ENCODE measurements around the gene FMNL1.
A peak's percentile ranks its signal among the peaks of the same experiment; 100 is the strongest.

FMNL1 gene

DNA sequence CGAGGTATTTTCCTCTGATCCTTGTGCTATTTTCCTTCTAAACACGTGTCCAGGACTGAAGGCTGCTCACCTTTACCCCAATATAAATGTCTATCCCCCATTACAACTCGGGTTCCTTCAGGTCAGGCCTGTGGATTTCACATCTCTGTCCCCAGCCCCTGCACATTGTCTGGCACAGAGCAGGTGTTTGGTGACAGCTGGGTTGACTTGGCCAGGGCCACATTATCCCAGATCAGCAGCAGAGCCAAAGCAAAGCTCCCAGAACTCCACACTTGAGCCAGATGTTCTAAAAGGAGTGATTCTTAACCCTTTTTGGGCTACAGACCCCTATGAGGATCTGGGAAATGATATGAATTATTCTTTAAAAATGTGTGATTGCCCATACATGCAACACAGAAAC, 58.2 kb downstream of the FMNL1 start:
- TF ChIP-seq CTCF (conservative IDR thresholded peaks at IDR 0.05; ENCODE audit: low read depth, low read length) = no peak

DNA sequence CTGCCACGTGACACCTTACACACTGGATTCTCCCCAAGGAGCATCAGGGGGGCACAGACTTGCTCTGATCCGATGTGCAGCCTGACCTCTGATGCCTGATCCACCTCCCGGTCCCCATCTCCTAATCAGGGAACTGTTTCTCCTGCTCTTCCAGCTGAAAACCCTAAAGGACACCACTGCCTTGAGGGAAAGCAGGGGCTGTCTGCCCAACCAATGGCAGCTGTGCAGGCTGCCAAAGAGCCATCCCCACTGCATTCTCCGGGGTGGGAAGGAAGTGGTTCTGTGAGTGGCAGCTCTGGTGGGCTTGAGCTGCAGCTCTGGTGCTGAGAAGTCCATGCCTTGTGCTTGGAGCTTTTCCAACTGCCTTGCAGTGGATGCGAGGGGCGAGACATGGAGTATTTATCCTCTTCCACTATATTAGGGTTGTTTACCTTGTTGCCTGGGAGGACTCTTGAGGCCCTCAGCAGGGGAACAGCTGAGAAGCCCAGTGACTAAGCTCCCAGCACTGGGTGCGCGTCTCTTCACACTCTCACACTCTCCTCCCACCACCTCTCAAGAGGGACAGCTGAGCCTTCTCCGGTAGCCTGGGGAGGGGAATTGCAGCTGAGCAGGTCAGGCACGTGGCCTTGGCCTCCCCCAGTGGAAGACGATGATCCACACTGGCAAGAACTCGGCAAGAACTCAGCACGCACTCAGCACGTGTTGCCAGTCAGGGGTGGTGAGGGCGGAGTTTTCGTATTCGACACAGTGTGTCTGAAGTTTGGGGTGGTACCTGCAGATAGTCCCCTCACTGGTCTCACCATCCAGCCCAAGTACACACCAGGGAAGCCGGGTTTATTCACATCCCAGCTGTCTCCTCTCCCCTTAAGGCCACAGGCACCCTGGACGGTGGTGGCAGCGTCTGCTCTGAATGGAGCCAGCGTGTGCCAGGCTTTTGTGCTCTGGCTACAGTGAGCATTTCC, 61.3 kb downstream of the FMNL1 start:
- no peak overlapping the region for H2AFZ ChIP-seq (ENCODE audit: low read depth)
- no peak overlapping the region for H3K4me3 ChIP-seq (IDR thresholded peaks at IDR 0.05; ENCODE audit: insufficient read depth, low read depth, low read length)
- no peak for TF ChIP-seq CTCF (conservative IDR thresholded peaks at IDR 0.05; ENCODE audit: low read depth, low read length)
- no peak overlapping the region for H3K27ac ChIP-seq
- H4K20me1 ChIP-seq (ENCODE audit: insufficient read depth) = no peaks in the 10 kb centered on the region
- H3K4me2 ChIP-seq = no peak overlapping the region
- H3K4me1 ChIP-seq (ENCODE audit: low read depth, poor library complexity, severe bottlenecking) = peaks cover 1% of the 10 kb centered on the region
- no peaks in the 10 kb centered on the region for H3K27me3 ChIP-seq (ENCODE audit: insufficient read depth, low read depth)
- no peaks in the 10 kb centered on the region for H3K79me2 ChIP-seq (ENCODE audit: insufficient read depth, low read depth)
- no peak overlapping the region for H3K9ac ChIP-seq
- H3K36me3 ChIP-seq (ENCODE audit: insufficient read depth) = peaks cover 3% of the 10 kb centered on the region; the same call in 1 of the 2 replicates

More for the DNA sequence above, 58.2 kb downstream of the FMNL1 start:
- Histone ChIP-seq H2AFZ (ENCODE audit: low read depth) (no peak overlapping the region), H3K27ac (no peak overlapping the region), H3K36me3 (ENCODE audit: insufficient read depth) (peaks cover 3% of the 10 kb centered on the region; the same call in 1 of the 2 replicates), H3K27me3 (ENCODE audit: insufficient read depth, low read depth) (no peaks in the 10 kb centered on the region), H4K20me1 (ENCODE audit: insufficient read depth) (no peaks in the 10 kb centered on the region), H3K9ac (no peak overlapping the region), H3K4me1 (ENCODE audit: low read depth, poor library complexity, severe bottlenecking) (peaks cover 13% of the 10 kb centered on the region), H3K79me2 (ENCODE audit: insufficient read depth, low read depth) (no peaks in the 10 kb centered on the region), H3K4me2 (no peak overlapping the region), H3K4me3 (IDR thresholded peaks at IDR 0.05; ENCODE audit: insufficient read depth, low read depth, low read length) (no peak overlapping the region)

GRCh38 chr17:45283711-45284110, 62.0 kb downstream of the FMNL1 start:
- H3K27me3 ChIP-seq (ENCODE audit: insufficient read depth, low read depth) = no peaks in the 10 kb centered on the region
- H3K4me1 ChIP-seq (ENCODE audit: low read depth, poor library complexity, severe bottlenecking) = no peaks in the 10 kb centered on the region
- no peak overlapping the region for H3K4me2 ChIP-seq
- H3K27ac ChIP-seq = no peak overlapping the region
- no peaks in the 10 kb centered on the region for H3K79me2 ChIP-seq (ENCODE audit: insufficient read depth, low read depth)
- no peak overlapping the region for H3K9ac ChIP-seq
- H3K36me3 ChIP-seq (ENCODE audit: insufficient read depth) = peaks cover 3% of the 10 kb centered on the region; the same call in 1 of the 2 replicates
- no peaks in the 10 kb centered on the region for H4K20me1 ChIP-seq (ENCODE audit: insufficient read depth)
- H2AFZ ChIP-seq (ENCODE audit: low read depth) = no peak overlapping the region
- TF ChIP-seq CTCF (conservative IDR thresholded peaks at IDR 0.05; ENCODE audit: low read depth, low read length) = no peak
- H3K4me3 ChIP-seq (IDR thresholded peaks at IDR 0.05; ENCODE audit: insufficient read depth, low read depth, low read length) = no peak overlapping the region

DNA sequence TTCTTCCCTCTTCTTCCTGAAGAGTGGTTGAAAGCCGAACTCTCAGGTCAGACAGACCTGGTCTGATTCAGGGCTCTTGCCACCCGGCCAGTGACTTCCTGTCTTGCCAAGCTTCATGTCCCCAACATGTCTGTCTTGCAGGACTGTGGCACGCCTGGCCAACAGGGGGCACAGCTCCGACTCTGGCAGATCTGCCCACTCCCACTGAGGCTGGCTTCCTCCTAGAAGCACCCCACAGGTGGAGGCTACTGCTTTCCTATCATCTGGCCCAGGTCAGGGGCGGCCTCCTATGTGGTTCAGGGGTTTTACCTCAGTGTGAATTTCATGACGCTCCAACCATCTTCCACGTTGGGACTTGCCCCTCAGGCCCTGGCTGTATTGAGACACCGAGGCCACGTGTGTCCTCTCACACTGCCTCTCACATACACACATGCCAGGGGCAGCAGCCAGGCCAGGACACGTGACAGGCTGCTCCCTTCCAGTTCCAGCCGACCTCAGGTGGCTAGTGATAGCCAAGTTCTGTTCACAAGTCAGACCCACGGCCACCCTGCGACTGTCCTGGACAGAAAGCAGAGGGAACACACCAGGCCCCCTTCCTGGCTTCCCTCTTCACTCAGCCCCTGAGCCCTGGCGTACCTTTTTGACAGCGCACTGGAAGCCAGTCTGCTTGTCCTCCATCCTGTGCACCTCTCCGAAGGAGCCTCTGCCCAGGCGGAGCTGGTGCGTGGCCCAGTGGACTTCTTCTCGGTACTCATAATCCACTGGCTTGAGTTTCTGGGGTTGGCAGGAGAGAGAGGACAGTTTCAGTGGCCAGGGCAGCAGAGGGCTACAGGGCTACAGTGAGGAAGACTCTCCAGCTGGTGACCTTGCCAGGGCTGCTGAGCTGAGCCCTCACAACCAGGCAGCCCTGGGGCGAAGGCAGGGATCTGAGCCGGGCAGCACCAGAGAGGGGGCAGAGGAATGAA, 62.8 kb downstream of the FMNL1 start:
- no peak overlapping the region for H3K4me3 ChIP-seq (IDR thresholded peaks at IDR 0.05; ENCODE audit: insufficient read depth, low read depth, low read length)
- H3K4me2 ChIP-seq = no peak overlapping the region
- no peak overlapping the region for H2AFZ ChIP-seq (ENCODE audit: low read depth)
- TF ChIP-seq CTCF (conservative IDR thresholded peaks at IDR 0.05; ENCODE audit: low read depth, low read length) = peak; percentile 61
- H4K20me1 ChIP-seq (ENCODE audit: insufficient read depth) = no peaks in the 10 kb centered on the region
- no peaks in the 10 kb centered on the region for H3K27me3 ChIP-seq (ENCODE audit: insufficient read depth, low read depth)
- no peak overlapping the region for H3K27ac ChIP-seq
- H3K9ac ChIP-seq = no peak overlapping the region
- no peaks in the 10 kb centered on the region for H3K79me2 ChIP-seq (ENCODE audit: insufficient read depth, low read depth)
- H3K4me1 ChIP-seq (ENCODE audit: low read depth, poor library complexity, severe bottlenecking) = no peaks in the 10 kb centered on the region
- H3K36me3 ChIP-seq (ENCODE audit: insufficient read depth) = peaks cover 3% of the 10 kb centered on the region; the same call in 1 of the 2 replicates

All from KMS-11 (cell line).